NCI-H1105 treated with DMSO at 0.1 percent for 48 hours (cell line): ENCODE data around the gene FHIT.
A peak's percentile ranks its signal among the peaks of the same experiment; 100 is the strongest.

Experiments
- DNase-seq: peaks from one replicate; lab custom pipeline; 2025; lab: John Stamatoyannopoulos, UW

The FHIT gene

GRCh38 chr3:60047426-60048200 is 1203.6 kb downstream of the FHIT start:
- peak; percentile 69 for DNase-seq

GRCh38 chr3:60046210-60046609 is 1205.0 kb downstream of the FHIT start:
- peak; percentile 78 for DNase-seq

- DNase-seq: no peak
Observed at GRCh38 chr3:60045686-60046085, 1205.6 kb downstream of the FHIT start.

GRCh38 chr3:60036803-60037202 is 1214.4 kb downstream of the FHIT start:
- no peak for DNase-seq

GRCh38 chr3:60033901-60034453 is 1217.3 kb downstream of the FHIT start:
- DNase-seq: no peak

DNA sequence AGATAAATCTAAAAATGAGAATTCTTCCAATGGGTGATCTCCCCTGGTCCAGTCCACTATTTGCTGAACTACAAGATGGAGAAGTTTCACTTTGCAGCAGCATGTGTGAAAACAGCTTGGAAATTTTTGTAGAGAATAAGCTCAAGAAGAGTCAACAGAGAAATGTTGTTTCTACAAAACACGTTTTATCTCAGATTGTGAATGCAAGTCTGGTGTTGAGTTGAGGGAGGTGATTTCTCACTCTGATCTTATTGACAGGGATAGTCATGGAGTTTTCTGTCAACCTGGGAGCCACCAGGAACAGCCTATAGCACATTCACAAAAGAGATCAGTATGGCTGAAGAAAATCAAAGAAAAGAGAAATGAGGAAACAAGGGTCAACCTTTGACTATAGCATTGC is 1220.3 kb downstream of the FHIT start:
- DNase-seq: no peak

GRCh38 chr3:60028233-60028632 is 1223.0 kb downstream of the FHIT start:
- no peak for DNase-seq

DNA sequence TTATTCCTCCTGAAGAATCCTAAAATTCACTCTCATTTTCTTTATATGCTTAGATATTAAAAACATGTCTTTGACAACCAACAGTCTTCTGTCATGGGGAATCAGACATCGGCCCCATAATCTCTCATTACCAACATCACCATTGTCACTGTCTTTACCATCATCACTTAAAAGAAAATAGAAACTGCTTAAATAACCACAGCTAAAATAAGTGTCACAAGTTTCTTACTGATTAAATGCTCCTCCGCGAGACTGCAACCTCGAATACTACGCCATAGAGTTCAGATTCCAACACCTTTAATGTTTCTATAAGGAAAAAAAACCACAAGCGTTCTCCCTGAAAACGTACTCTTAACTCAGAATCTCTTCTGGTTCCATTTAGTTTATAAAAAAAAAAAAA is 1223.9 kb downstream of the FHIT start:
- no peak for DNase-seq

DNA sequence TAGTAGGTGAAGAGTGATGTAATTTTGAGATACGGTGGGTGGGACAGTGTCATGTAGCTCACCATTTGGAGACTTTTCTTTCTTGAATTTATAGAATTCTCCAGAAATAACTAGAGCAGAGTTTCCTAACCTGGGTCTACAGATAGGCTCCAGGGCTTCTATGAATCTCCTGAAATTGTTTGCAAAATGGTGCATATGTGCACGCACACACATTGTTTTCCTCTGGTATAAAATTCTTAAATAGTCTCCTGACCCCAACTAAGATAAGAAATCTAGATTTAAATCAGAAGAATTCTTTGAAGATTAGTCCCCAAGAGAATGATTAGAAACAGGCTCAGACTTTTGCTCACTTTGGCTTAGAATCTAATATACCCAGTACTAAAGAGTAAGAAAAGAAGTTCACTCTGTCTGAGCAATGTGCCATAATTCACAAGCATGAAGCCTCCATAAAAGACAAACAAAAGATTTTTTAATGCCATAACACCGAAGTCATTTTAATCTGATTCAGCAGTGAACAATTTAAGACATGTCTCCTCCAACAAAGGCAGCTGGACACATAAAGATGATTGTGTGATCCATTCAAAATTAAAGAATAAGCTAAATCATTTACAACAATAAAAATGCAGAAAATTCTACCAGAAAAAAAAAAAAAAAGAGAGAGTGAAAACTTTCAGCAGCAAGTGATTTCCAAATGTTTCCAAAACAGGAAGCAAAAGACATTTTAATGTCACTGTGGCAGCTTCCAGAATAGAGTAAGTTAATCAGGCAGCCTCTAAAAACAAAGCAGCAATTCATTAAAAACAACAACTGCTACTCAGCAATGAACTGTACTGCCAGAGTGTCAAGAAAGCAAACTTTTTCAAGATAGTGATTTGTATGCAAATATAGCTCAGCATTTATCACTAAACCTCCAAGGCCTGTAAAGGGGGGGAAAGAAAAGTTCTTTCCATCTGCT is 1225.9 kb downstream of the FHIT start:
- no peak for DNase-seq

- DNase-seq: no peak
Observed at GRCh38 chr3:60024400-60024799, 1226.9 kb downstream of the FHIT start.

- DNase-seq: no peak
Observed at GRCh38 chr3:60023189-60023588, 1228.1 kb downstream of the FHIT start.

DNA sequence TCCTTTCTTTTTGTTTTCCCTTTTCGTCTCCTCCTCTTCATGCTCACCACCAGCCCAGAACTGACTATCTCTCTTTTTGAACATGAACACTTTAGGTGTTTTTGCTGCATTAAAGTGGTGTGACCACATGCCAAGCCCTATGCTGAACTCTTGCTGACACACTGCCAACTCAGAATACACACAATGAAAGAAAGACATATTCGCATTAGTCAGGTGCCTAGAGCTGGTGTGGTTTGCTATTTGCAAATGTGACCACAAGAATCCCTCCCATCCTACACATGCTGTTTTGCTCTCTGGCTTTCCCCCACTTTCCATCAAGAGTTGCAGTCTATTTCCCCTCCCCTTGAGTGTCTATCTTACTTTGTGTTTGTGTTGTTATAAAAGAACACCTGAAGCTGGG is 1233.6 kb downstream of the FHIT start:
- no peak for DNase-seq

GRCh38 chr3:60015032-60015705 is 1236.1 kb downstream of the FHIT start:
- DNase-seq: peak; percentile 5

- no peak for DNase-seq
Observed at GRCh38 chr3:60013241-60013640, 1238.0 kb downstream of the FHIT start.

DNA sequence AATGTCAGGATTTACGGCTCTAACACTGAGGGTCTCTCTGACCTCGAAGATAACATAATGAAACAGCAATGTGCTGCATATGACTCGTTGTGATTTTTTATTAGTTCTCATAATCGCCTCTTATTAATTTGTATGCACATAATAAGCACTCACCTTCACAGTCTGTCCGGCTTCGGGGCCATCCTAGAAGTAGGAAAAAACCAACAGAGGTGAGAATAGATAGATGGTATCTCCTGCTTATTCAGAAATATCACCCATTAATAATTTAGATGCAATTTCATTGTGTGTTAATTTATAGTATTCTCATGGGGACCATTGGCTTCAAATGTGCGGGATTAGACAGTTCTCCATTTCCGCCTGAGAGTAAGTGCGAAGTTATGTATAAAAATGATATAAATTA is 1240.0 kb downstream of the FHIT start:
- no peak for DNase-seq

DNA sequence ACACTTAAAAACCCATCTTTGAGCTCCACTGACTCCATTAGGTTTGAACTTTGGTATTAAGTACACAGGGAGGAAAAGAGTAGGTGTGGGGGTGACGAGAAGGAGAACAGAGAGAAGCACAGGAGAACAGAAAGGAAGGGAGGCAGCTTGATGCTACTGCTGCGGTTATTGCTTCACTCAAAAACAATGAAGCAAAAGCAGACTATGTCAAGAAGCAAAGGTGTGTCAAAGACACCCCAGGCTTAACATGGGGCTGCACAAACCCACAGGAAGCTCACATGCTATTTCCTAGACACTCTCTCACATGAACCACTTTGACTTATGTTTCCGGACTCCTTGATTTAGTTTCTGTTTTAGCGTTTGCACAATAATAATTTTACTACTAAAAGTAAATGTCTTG is 1240.5 kb downstream of the FHIT start:
- DNase-seq: no peak

DNA sequence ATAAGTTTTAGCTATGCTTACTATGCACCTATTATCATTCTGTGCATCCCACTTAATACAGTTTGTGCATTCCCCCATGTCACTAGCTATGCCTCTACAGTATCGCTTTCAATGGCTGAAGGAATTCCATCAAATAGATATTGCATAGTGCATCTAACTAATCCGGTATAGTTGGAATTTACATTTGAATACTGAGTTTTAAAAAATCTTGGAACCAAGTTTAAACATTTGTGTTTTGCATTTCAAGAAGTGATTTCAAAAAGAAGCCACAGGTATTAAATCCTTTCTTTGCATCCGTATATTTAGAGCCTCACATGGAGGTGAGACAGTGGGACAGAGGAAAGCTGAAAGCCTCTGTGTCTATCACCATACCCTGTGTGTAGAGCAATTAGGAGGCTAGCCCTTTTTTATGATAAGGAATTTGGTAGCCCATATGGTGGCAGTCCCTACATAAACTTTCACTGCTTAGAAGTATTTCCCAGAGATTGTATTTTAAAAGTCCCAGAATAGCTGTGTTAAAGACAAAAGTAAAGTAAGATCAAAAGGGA is 1241.2 kb downstream of the FHIT start:
- no peak for DNase-seq

- DNase-seq: no peak
Observed at GRCh38 chr3:60001369-60001768, 1249.9 kb downstream of the FHIT start.

DNA sequence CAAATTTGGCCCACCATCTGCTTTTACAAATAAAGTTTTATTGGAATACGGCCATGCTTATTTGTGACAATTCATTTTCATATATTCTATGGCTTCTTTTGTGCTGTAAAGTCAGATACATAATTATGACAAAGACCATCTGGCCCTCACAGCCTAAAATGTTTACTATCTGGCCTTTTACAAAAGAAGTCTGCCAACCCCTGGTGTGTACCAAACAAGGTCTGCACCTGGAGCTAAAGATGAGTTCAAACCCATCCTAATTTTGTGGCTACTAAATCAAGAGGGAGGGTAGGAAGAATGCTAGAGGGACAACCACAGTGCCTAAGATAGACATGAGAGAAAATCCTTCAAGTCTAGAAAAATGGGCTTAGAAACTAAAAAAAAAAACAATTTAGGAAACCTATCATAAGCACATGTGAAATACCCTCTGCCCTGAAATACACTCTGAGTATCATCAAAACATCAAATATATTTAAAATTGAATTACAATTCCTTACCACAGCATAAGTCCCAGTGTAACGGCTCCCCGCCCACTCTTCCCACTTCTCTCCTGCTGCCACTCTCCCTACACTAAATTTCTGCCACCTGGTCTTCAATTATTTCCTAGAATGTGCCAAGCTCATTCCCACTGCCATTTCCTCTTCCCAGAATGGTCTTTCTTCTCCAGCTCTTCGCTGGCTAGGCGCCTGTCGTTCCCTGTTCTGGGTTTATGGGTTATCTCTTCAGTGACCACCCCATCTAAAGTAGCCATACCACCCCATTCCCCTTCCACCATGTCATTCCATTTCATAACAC is 1250.7 kb downstream of the FHIT start:
- no peak for DNase-seq

DNA sequence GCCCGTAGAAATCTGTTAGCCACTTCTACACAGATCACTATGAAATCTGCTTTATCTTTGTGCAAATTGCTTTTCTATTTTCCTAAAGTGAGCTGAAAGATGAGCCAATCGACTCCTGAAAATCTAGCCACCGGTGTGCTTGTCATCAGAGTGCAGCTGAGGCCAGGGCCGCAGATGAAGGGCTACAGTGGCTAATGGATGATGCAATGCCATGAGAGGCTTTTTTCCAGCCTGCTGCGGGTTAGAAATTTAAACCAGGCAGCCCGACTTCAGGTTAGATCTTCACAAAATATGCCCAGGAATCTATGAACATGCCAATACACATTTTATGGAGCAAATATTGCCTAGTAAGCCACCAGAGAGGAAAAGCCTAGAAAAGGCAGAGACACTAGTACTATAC is 1253.2 kb downstream of the FHIT start:
- no peak for DNase-seq

DNA sequence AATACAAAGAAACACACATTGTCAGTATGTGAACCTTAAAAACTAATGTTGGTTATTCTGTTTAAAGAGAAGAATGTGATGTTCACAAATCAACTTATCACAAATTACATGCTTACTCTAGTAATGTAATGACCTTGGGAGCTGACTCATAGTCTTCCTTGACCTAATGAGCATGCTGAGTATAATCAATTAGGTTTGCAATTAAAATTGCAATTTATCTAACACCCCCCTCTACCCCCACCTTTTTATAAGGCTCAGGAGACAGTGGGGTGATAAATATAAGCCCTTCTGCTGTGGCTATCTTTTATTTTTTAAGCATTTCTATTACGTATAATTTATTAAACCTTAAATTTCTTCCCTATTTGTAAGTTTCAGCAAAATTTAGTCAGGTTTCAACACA is 1253.7 kb downstream of the FHIT start:
- no peak for DNase-seq
